Type B pancreatic cell (in vitro differentiated cells): ENCODE measurements around the gene SLC10A1. TPM values are rescaled to one million over a fixed set of nuclear protein-coding genes. Genes with fewer than 3 reads are reported as not detected.

Source experiments
- DNase-seq: peaks from one replicate; pipeline ENCODE4 v3.0.0; 2021; ENCODE audit warnings: mixed read lengths; ENCODE audit not compliant: unreplicated experiment; ENCODE audit errors: extremely low spot score
- H3K27ac Mint-ChIP-seq: 2 replicates; pipeline ENCODE4 v1.8.0; 2021; ENCODE audit warnings: mild to moderate bottlenecking, mixed read lengths
- H3K27me3 Mint-ChIP-seq: 2 replicates; pipeline ENCODE4 v1.8.0; 2021; ENCODE audit warnings: mixed read lengths
- H3K36me3 Mint-ChIP-seq: 2 replicates; pipeline ENCODE4 v1.8.0; 2021; ENCODE audit warnings: mixed read lengths
- H3K4me1 Mint-ChIP-seq: one replicate; pipeline ENCODE4 v1.8.0; 2021; ENCODE audit warnings: mixed read lengths; ENCODE audit not compliant: unreplicated experiment
- H3K4me3 Mint-ChIP-seq: 2 replicates; pipeline ENCODE4 v1.8.0; 2021; ENCODE audit warnings: mild to moderate bottlenecking, mixed read lengths
- H3K9me3 Mint-ChIP-seq: 2 replicates; pipeline ENCODE4 v1.8.0; 2021; ENCODE audit warnings: mixed read lengths
- CTCF ChIP-seq: fragments of 200-600 bp; sonication (generic); conservative IDR thresholded peaks from 2 replicates; pipeline ENCODE4 v1.5.0; 2021; ENCODE audit warnings: antibody characterized with exemption, mild to moderate bottlenecking
- total RNA-seq: library from RNA; stranded (reverse); gene quantifications from 2 replicates; pipeline ENCODE4 v1.2.1, GENCODE V29; 2021; ENCODE audit warnings: low replicate concordance

SLC10A1 gene
- total RNA-seq, 1 donor from 2014 or later: not detected

- no peak overlapping the region for H3K4me3 Mint-ChIP-seq
- no peak for TF ChIP-seq CTCF
Measured at GRCh38 chr14:69795691-69796090, 1.4 kb downstream of the SLC10A1 start.

GRCh38 chr14:69794791-69795190, 2.2 kb downstream of the SLC10A1 start:
- Mint-ChIP-seq H3K36me3 (no peaks in the 10 kb centered on the region), H3K27me3 (no peaks in the 10 kb centered on the region), H3K4me1 (no peaks in the 10 kb centered on the region), H3K27ac (no peak overlapping the region), H3K4me3 (no peak overlapping the region), H3K9me3 (no peaks in the 10 kb centered on the region)
- TF ChIP-seq CTCF: no peak
- DNase-seq: no peak

More at GRCh38 chr14:69795691-69796090, 1.4 kb downstream of the SLC10A1 start:
- Mint-ChIP-seq H3K36me3 (no peaks in the 10 kb centered on the region), H3K27me3 (no peaks in the 10 kb centered on the region), H3K9me3 (peaks cover 2% of the 10 kb centered on the region), H3K4me1 (no peaks in the 10 kb centered on the region), H3K27ac (no peak overlapping the region)
- DNase-seq: no peak

GRCh38 chr14:69792887-69793421, 4.1 kb downstream of the SLC10A1 start:
- DNase-seq: no peak
- Mint-ChIP-seq H3K4me3 (no peak overlapping the region), H3K36me3 (no peaks in the 10 kb centered on the region), H3K9me3 (no peaks in the 10 kb centered on the region), H3K27ac (no peak overlapping the region), H3K27me3 (no peaks in the 10 kb centered on the region), H3K4me1 (no peaks in the 10 kb centered on the region)
- TF ChIP-seq CTCF: no peak

- Mint-ChIP-seq H3K4me3 (no peak overlapping the region), H3K4me1 (no peaks in the 10 kb centered on the region), H3K27ac (no peak overlapping the region), H3K9me3 (no peaks in the 10 kb centered on the region), H3K36me3 (peaks cover 3% of the 10 kb centered on the region), H3K27me3 (no peaks in the 10 kb centered on the region)
- TF ChIP-seq CTCF: no peak
- DNase-seq: no peak
Measured at GRCh38 chr14:69789118-69789640, 7.9 kb downstream of the SLC10A1 start.

- no peak for DNase-seq
- Mint-ChIP-seq H3K4me3 (no peak overlapping the region), H3K4me1 (no peaks in the 10 kb centered on the region), H3K36me3 (peaks cover 3% of the 10 kb centered on the region), H3K9me3 (no peaks in the 10 kb centered on the region), H3K27me3 (no peaks in the 10 kb centered on the region), H3K27ac (no peak overlapping the region)
- TF ChIP-seq CTCF: no peak
Measured at GRCh38 chr14:69786603-69787002, 10.4 kb downstream of the SLC10A1 start.
